IMR-90 (cell line): ENCODE results near the gene MESP2. TPM values are rescaled to one million over a fixed set of nuclear protein-coding genes. Genes with fewer than 3 reads are reported as not detected.

ENCODE experiments used
- ATAC-seq: fragments of 200-7000 bp; cut with Tn5 transposase; 2 replicates; pipeline ENCODE4 v1.9.1; 2020; ENCODE audit warnings: low read depth, mild to moderate bottlenecking, moderate library complexity
- BruUV-seq: library from RNA; stranded (reverse); fragments of 400-500 nt; replicated peaks from 2 replicates; lab custom pipeline; 2021; lab: Mats Ljungman, UMichigan
- CTCF ChIA-PET: fragments of 300-600 bp; formaldehyde crosslinking; extraction: SDS; loops from one replicate; lab custom pipeline; 2021; ENCODE audit warnings: antibody characterized with exemption; lab: Yijun Ruan, JAX
- POLR2A ChIA-PET: fragments of 300-600 bp; sonication (Branson Sonifier 250); formaldehyde crosslinking; loops from one replicate; lab custom pipeline; 2022; ENCODE audit warnings: antibody characterized with exemption; ENCODE audit not compliant: unreplicated experiment; lab: Charles Lee
- DNase-seq: peaks from one replicate; pipeline ENCODE4 v3.0.0; 2013
- H2AFZ ChIP-seq: replicated peaks from 2 replicates; pipeline ENCODE3; 2013; ENCODE audit warnings: low read length, mild to moderate bottlenecking; ENCODE audit not compliant: poor library complexity
- H2AK5ac ChIP-seq: 2 replicates; pipeline ENCODE4 v1.6.1; 2013; ENCODE audit warnings: low read depth, low read length, inconsistent platforms
- H2AK9ac ChIP-seq: replicated peaks from 2 replicates; pipeline ENCODE3; 2013; ENCODE audit warnings: mild to moderate bottlenecking, low read depth, low read length, moderate library complexity; ENCODE audit not compliant: poor library complexity
- H2BK120ac ChIP-seq: 2 replicates; pipeline ENCODE4 v1.6.1; 2013; ENCODE audit warnings: low read depth, low read length, inconsistent platforms
- H2BK15ac ChIP-seq: 3 replicates; pipeline ENCODE4 v1.6.1; 2013; ENCODE audit warnings: low read depth, low read length, inconsistent platforms
- H2BK20ac ChIP-seq: 2 replicates; pipeline ENCODE4 v1.6.1; 2013; ENCODE audit warnings: low read depth, mild to moderate bottlenecking, inconsistent platforms, low read length, moderate library complexity
- H2BK5ac ChIP-seq: 2 replicates; pipeline ENCODE4 v1.6.1; 2013; ENCODE audit warnings: mild to moderate bottlenecking, low read depth, low read length, inconsistent platforms; ENCODE audit not compliant: poor library complexity, severe bottlenecking
- H3K14ac ChIP-seq: replicated peaks from 2 replicates; pipeline ENCODE4 v1.6.1; 2013; ENCODE audit warnings: low read depth, low read length, inconsistent platforms
- H3K18ac ChIP-seq: 2 replicates; pipeline ENCODE4 v1.6.1; 2013; ENCODE audit warnings: low read depth, low read length, control low read depth
- H3K23ac ChIP-seq: 2 replicates; pipeline ENCODE4 v1.6.1; 2013; ENCODE audit warnings: low read depth, low read length, inconsistent platforms
- H3K27ac ChIP-seq: 2 replicates; pipeline ENCODE4 v1.5.1; 2013; ENCODE audit warnings: mild to moderate bottlenecking, control low read depth, low read length; ENCODE audit not compliant: insufficient read depth
- H3K27me3 ChIP-seq: 2 replicates; pipeline ENCODE4 v1.6.1; 2013; ENCODE audit warnings: low read length; ENCODE audit not compliant: control insufficient read depth, insufficient read depth
- H3K36me3 ChIP-seq: 2 replicates; pipeline ENCODE4 v1.6.1; 2013; ENCODE audit warnings: low read length, mixed read lengths; ENCODE audit not compliant: control insufficient read depth, insufficient read depth
- H3K4ac ChIP-seq: 2 replicates; pipeline ENCODE4 v1.6.1; 2013; ENCODE audit warnings: low read depth, low read length, inconsistent platforms
- H3K4me1 ChIP-seq: 2 replicates; pipeline ENCODE4 v1.6.1; 2013; ENCODE audit warnings: low read length, mixed read lengths; ENCODE audit not compliant: control insufficient read depth, insufficient read depth
- H3K4me2 ChIP-seq: 2 replicates; pipeline ENCODE4 v1.6.1; 2013; ENCODE audit warnings: low read depth, mild to moderate bottlenecking, control low read depth, low read length, moderate library complexity
- H3K4me3 ChIP-seq: 2 replicates; pipeline ENCODE4 v1.5.1; 2013; ENCODE audit warnings: low read depth, mild to moderate bottlenecking, control low read depth, low read length, moderate library complexity; ENCODE audit not compliant: insufficient read depth
- H3K56ac ChIP-seq: 2 replicates; pipeline ENCODE4 v1.6.1; 2013; ENCODE audit warnings: low read length, inconsistent platforms; ENCODE audit not compliant: insufficient read depth; ENCODE audit errors: extremely low read depth
- H3K79me1 ChIP-seq, 2 experiments: 2 replicates each; pipeline ENCODE4 v1.6.1; 2013; ENCODE audit warnings: low read length in 2 of 2, inconsistent platforms in 1 of 2, low read depth in 1 of 2
- H3K9ac ChIP-seq: 2 replicates; pipeline ENCODE4 v1.6.1; 2013; ENCODE audit warnings: low read depth, low read length, control low read depth
- H3K9me1 ChIP-seq: 2 replicates; pipeline ENCODE4 v1.6.1; 2013; ENCODE audit warnings: low read length, inconsistent platforms; ENCODE audit not compliant: insufficient read depth
- H3K9me3 ChIP-seq: 2 replicates; pipeline ENCODE4 v1.6.1; 2013; ENCODE audit warnings: low read length; ENCODE audit not compliant: control insufficient read depth, insufficient read depth
- H4K20me1 ChIP-seq: 2 replicates; pipeline ENCODE4 v1.6.1; 2013; ENCODE audit warnings: low read length, inconsistent platforms; ENCODE audit not compliant: insufficient read depth
- H4K5ac ChIP-seq: 2 replicates; pipeline ENCODE4 v1.6.1; 2013; ENCODE audit warnings: mild to moderate bottlenecking, low read depth, low read length, control low read depth
- H4K8ac ChIP-seq, 2 experiments: 2 replicates each; pipeline ENCODE4 v1.6.1; 2013; ENCODE audit warnings: low read depth in 2 of 2, low read length in 2 of 2, control low read depth in 1 of 2, inconsistent platforms in 1 of 2
- H4K91ac ChIP-seq: 2 replicates; pipeline ENCODE4 v1.6.1; 2013; ENCODE audit warnings: low read depth, low read length, inconsistent platforms; ENCODE audit not compliant: insufficient read depth
- BHLHE40 ChIP-seq: fragments of 150-350 bp; IDR thresholded peaks from 2 replicates; pipeline ENCODE4 v1.6.1; 2016; ENCODE audit warnings: mild to moderate bottlenecking, low read depth, low read length
- CEBPB ChIP-seq: IDR thresholded peaks from 2 replicates; pipeline ENCODE4 v1.6.1; 2012; ENCODE audit warnings: low read depth, low read length, improper control_type of control experiment
- MAFK ChIP-seq: IDR thresholded peaks from 2 replicates; pipeline ENCODE4 v1.6.1; 2012; ENCODE audit warnings: low read depth, low read length, improper control_type of control experiment
- NFE2L2 ChIP-seq: fragments of 150-350 bp; IDR thresholded peaks from 2 replicates; pipeline ENCODE4 v1.6.1; 2016; ENCODE audit warnings: low read depth, mild to moderate bottlenecking, low read length
- POLR2A ChIP-seq: IDR thresholded peaks from 2 replicates; pipeline ENCODE4 v1.6.1; 2012; ENCODE audit warnings: mild to moderate bottlenecking, low read depth, low read length
- RAD21 ChIP-seq: IDR thresholded peaks from 2 replicates; pipeline ENCODE4 v1.6.1; 2012; ENCODE audit warnings: low read length, improper control_type of control experiment
- RCOR1 ChIP-seq: IDR thresholded peaks from 2 replicates; pipeline ENCODE4 v1.6.1; 2012; ENCODE audit warnings: mild to moderate bottlenecking, low read length, improper control_type of control experiment; ENCODE audit not compliant: insufficient replicate concordance
- SMC3 ChIP-seq: fragments of 150-350 bp; IDR thresholded peaks from 2 replicates; pipeline ENCODE4 v1.6.1; 2016; ENCODE audit warnings: low read depth, mild to moderate bottlenecking, antibody characterized with exemption, low read length, moderate library complexity
- WGBS, 2 experiments: methylation state at CpG; one replicate each; pipeline versions ENCODE4 v1.1.5 to v1.1.7; 2013; ENCODE audit warnings: missing lambda C conversion rate in 2 of 2; ENCODE audit not compliant: insufficient read length in 1 of 2; ENCODE audit errors: extremely low coverage in 2 of 2; 5-methylcytosine and 5-hydroxymethylcytosine counted together
- dilution Hi-C: fragments of 300-500 bp; cut with HindIII; formaldehyde crosslinking; loops from one replicate; pipeline ENCODE4 v1.14.3; 2018; ENCODE audit warnings: low sequenced_read_pairs; ENCODE audit not compliant: unreplicated experiment
- in situ Hi-C: fragments of 300-500 bp; cut with MboI; formaldehyde crosslinking; loops from 3 replicates; pipeline ENCODE4 v1.14.3; 2019; ENCODE audit warnings: low sequenced_read_pairs, inconsistent platforms, mixed read lengths
- intact Hi-C: fragments of 100-400 bp; cut with micrococcal nuclease; formaldehyde crosslinking; loops from 2 replicates; pipeline ENCODE4 v1.10.0; 2022
- polyA plus RNA-seq, 3 experiments: library from polyadenylated mRNA; depleted of rRNA; stranded (reverse); fragments of >200 nt; gene quantifications; 2 replicates each; pipeline ENCODE4 v1.2.3, GENCODE V29; 2012; ENCODE audit warnings: low replicate concordance in 1 of 3
- total RNA-seq: library from RNA; depleted of rRNA; stranded (reverse); fragments of >200 nt; gene quantifications from 2 replicates; pipeline ENCODE4 v1.2.3, GENCODE V29; 2012

MESP2 gene
- total and polyA plus RNA-seq, 2 of the 4 experiments (the other 2 are of a cell fraction), result 0.18 to 0.32 TPM

- Histone ChIP-seq H3K9me1 (no peaks in the 10 kb centered on the region), H2BK15ac (no peak overlapping the region), H3K4me3 (no peak overlapping the region), H3K56ac (no peak overlapping the region), H3K27me3 (peaks cover 79% of the 10 kb centered on the region), H4K5ac (no peak overlapping the region), H4K20me1 (no peaks in the 10 kb centered on the region), H3K9ac (no peak overlapping the region), H4K8ac (no peak overlapping the region), H2BK5ac (no peak overlapping the region), H3K4me1 (no peaks in the 10 kb centered on the region), H3K23ac (no peak overlapping the region), H2AK5ac (no peak overlapping the region), H3K27ac (no peak overlapping the region), H2BK120ac (no peak overlapping the region), H3K9me3 (no peaks in the 10 kb centered on the region; the same call in 1 of the 2 replicates), H4K91ac (no peak overlapping the region), H2AFZ (no peak overlapping the region), H3K14ac (no peak overlapping the region), H2AK9ac (no peak overlapping the region), H3K4me2 (no peak overlapping the region), H2BK20ac (no peak overlapping the region), H3K18ac (no peak overlapping the region), H3K36me3 (no peaks in the 10 kb centered on the region), H3K79me1 (no peaks in the 10 kb centered on the region), H3K4ac (no peak overlapping the region)
- ChIA-PET CTCF (interaction anchor here (0.9 kb wide), 1 partner anchor 8 kb away, joined by 4 read pairs; no protein-coding TSS in a partner anchor), POLR2A (no interaction called here)
- intact Hi-C loops (no loop called here), in situ Hi-C loops (no loop called here), dilution Hi-C loops (no loop called here)
- TF ChIP-seq SMC3, result no peak
- TF ChIP-seq CEBPB, result no peak
- TF ChIP-seq MAFK, result no peak
- TF ChIP-seq BHLHE40, result no peak
- no peak for TF ChIP-seq RAD21
- no peak for TF ChIP-seq NFE2L2
- TF ChIP-seq RCOR1, result no peak
- TF ChIP-seq POLR2A, result no peak
- DNase-seq, result no peak
- ATAC-seq, result no peak
- 32% methylated on average over 3 of the region's 8 CpGs; no CpG with 5 or more reads in 1 of the 2 experiments for WGBS, 2 experiments
- BruUV-seq, result no TSS peak
Observed at GRCh38 chr15:89732451-89733172, 43.5 kb upstream of the MESP2 start.
